ENCODE results near the gene GGA1.
A peak's percentile ranks its signal among the peaks of the same experiment; 100 is the strongest.

GGA1 gene, protein sequence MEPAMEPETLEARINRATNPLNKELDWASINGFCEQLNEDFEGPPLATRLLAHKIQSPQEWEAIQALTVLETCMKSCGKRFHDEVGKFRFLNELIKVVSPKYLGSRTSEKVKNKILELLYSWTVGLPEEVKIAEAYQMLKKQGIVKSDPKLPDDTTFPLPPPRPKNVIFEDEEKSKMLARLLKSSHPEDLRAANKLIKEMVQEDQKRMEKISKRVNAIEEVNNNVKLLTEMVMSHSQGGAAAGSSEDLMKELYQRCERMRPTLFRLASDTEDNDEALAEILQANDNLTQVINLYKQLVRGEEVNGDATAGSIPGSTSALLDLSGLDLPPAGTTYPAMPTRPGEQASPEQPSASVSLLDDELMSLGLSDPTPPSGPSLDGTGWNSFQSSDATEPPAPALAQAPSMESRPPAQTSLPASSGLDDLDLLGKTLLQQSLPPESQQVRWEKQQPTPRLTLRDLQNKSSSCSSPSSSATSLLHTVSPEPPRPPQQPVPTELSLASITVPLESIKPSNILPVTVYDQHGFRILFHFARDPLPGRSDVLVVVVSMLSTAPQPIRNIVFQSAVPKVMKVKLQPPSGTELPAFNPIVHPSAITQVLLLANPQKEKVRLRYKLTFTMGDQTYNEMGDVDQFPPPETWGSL

DNA sequence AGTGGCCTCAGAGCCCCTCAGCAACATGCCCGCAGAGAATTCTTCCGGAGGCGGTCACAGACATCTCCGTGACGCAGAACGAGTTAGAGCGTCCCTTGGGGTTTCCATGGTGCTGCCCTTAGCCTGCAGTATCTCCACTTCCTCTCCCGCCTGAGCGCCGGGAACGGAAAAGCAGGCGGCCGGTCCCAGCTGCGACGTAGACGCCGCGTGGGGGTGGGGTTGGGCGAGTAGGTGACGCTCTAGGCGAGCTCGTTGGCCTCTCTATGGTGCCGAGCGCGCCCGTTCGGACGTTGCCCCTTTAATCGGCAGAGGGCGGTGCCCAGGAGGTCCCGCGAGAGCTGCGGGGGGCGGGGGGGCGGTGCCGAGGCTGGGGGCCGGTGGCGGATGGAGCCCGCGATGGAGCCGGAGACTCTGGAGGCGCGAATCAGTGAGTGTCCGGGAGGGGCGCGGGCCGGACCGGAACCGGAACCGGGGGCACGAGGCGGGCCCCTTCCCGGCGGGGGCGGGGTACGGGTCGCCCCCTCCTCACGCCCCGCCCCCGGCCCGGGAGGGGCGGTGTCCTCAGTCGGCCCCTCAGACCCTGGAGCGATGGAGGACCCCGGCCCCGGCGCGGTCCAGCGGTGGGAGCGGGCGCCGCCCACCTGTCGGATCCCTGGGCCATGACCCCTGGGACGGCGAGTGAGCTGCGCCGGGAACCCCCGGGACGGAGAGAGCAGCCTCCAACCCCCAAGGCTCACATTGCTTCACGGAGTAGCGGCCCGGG, at the start of gene GGA1:
GGA1 (plus strand) TSS at position 358 of the 763 bp plus-strand sequence; CDS start at position 385, 27 bp downstream.
- peak; percentile 94 for DNase-seq

DNA sequence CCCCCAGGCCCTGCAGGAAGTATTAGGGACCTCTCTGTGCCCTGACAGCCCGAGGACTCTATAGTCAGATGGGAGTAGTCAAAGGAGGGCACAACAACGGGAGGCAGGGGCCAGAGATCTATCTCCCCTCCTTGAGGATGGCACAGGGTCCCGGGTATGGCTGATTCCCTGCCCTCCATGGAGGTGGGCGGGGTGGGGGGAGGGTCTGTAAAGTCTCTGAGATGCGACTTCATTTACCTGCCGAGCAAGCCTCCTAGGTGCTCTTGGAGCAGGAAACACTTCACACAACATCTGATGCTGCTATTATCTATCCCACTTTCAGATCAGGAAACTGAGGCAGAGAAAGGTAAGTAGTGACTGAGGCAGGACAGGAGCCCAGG, 49.1 kb upstream of the GGA1 start:
- DNase-seq, result no peak

DNA sequence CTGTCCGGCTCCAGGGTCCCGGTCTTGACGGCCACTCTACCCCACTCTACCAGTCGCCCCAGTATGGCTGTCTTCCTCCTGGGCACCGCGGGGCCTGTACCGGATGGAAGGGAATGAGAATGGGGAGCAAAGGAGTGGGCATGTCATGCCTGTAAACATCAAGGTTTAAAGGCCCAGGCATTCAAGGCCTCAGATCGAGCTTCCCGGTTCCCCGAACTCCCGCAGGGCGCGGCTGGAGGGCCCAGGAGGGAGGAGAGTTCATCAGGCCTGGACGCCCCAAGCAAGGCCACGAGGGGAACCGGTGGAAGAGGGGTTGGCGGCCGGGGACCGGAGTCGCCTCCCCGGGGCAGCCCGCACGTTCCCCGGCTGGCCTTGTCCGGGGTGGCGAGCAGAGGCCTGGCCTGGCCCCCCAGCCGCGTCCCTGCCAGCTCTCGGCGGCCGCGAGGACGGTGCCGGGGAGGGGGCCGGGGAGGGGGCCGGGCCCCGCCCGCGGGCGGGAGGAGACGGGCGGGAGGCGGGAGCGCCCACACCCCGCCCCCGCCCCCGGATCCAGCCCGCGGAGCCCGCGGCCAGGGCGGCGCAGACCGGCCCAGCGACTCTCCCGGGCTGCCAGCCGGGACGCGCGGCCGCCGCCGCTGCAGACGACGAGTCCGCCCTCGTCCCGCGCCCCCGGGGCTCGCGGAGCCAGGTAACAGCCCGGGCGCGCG, 48.6 kb upstream of the GGA1 start, which contains the start of gene CDC42EP1:
CDC42EP1 (plus strand) TSS at position 580 of the 707 bp plus-strand sequence. CDS start 5,870 bp downstream, outside the sequence.
- no peak for DNase-seq

DNA sequence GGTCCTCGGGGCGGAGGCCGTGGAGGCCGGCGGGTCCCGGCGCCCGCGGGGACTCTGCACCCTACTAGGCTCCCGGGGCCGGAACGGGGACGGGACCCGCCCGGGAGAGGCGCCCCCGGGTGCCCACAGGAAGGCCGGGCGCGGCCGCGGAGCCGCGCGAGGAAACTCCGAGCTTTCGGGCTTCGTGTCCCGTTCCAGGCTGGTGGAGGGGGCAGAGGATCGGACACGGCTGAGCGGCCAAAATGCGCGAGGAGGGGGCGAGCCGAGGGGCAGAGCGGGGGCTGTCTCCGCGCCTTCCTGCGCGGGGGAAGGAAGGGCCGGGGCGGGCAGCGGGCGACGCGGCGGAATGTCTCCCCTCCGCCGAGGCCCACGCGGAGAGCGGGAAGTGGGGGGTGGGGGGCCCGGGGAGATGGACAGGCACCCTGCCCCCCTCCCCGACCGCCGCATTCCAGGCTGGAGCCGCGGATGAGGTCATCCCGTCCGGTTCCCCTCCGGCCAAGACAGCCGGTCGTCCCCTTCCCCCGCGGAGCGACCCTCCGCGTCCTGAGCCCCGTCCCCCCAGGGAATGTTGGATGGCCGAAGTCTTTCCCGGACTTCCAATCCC, 47.9 kb upstream of the GGA1 start:
- no peak for DNase-seq

DNA sequence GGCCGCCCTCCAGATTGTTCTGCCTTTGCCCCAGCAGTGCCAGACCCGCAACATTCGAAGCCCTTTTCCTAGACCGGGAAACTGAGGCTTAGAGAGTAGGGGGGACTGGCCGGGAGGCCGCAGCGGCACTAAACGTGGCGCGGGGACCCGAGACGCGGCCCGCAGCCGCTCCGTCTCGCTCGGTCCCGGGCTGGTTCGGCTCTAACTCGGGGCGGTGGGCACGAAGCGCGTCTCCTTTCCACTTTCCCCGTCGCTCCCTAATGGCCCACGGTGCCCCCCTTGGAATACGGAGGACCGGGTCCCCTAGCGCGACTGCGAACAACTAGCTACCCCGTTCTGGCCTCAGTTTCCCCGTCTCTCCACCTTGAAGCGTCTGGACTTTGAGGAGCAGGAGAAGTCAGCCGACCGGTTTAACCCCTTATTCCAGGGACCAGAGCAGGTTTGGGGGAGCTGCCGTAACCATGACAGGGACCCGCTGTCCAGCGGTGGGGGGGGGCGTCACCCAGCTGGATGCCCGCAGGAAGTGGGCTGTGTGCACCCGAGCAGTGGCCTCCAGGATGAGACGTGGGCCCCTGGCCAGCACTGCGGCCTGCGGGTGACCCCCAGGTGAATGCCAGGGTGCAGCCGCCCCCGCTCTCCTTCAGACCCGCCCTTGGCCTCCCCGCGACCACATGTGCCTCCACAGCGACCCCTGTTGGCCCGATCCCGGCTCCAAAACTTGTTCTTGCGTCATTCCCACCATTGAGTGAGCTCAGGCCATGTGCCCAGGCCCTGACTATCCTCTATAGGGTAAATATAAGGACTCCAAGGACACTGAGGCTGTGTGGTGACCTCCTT, 47.2 kb upstream of the GGA1 start:
- no peak for DNase-seq

DNA sequence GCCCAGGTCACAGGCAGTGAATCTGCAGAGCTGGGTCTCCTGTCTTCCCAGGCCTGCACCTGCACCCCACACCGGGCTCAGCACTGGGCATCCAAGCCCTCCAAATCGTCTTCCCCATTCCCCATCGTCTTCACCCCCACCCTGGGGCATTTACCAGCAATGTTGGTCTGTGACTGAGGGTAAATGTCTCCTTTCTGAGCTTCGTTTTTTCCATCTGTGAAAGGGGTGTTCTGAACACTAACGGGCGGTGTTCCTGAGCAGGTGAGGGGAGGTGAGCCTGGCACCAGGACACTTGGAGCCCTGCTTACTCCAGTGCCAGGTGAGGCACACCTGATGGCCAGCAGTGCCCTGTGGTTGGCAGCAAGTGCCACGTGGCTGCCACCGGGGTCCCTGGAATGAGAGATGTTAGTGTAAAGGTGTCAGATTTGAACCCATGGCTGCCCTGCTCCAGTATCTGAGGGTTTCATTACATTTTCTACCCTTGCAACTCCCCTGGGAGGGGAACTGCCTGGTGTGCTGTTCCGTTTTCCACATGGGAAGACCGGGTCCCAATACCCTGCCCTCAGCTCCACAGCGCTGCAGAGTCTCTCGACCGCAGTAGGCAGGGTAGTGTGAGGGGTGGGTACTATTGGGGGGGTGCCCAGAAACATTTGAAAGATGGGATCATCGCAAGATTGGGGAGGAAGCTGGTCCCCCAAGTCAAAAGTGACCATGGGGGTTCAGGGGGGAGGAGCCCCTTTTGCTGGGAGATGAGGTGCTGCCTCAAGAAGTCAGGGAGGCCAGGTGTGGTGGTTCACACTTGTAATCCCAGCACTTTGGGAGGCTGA, 46.4 kb upstream of the GGA1 start:
- DNase-seq, result no peak

DNA sequence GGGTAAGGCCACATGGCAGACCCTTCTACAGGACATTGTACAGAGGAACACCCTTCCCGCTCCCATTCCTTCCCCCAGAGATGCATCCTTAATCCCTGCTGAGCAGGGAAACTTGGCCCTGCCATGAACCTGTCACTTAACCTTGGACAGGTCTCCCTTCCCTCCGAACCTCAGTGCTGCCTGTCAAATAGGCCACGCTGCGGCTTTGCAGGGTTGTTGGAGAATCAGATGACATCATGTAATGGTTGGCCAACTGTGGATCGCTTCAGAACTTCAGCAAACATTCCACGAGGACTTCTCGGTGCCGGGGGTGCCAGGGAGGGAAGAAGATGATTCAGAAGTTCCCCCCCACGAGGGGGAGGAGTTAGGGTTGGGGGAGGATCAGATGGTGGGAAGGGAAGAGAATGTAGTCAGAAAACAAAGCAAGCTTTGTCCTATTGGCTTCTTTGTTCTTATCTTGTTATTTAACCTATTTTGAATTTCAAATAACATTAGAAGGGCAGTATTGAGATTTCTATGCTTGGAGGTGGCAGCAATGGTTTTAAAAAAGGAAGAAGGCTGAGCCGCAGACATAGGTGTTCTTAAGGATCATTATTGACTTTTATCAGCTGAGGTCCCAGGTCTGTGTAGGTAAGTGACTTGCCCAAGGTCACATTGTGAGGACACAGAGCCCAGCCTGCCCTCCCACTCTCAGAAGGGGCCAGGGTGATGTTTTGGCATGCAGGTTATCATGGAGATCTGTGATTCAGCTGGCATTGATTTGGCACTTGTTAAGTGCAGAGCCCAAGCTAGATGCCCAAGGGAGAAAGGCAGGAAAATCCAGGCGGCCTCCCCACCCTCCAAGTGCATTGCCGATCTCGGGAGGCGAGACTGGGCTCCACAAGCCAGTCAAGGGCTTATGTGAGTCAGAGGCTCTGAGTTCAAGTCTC, 45.2 kb upstream of the GGA1 start:
- no peak for DNase-seq

DNA sequence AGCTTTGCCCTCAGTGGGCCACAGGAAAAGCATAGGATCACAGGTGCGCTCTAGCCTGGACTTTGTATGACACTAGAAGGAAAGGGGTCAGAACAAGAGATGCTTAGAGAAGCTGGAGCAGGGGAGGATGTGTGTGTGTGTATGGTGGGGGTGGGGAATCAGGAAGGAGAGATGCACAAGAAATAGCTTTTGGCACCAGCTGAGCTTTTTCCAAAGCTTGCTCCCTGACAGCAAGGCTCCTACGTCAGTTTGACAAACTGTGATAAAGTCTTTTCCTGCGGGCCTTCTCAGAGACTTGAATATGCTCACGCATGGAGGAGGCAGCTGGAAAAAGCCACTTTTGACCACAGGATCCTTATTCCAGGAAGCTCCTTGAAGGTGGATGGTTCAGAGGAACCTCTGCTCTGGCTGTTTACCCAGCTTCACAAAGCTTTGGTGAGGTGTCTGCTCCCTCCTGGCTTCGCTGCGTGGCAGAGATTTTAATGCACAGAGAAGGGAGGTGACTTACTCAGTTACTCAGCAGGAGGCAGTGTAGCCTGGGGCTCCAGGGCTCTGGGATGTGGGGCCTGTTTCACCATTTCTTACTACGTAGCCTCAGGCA, 44.4 kb upstream of the GGA1 start:
- no peak for DNase-seq

DNA sequence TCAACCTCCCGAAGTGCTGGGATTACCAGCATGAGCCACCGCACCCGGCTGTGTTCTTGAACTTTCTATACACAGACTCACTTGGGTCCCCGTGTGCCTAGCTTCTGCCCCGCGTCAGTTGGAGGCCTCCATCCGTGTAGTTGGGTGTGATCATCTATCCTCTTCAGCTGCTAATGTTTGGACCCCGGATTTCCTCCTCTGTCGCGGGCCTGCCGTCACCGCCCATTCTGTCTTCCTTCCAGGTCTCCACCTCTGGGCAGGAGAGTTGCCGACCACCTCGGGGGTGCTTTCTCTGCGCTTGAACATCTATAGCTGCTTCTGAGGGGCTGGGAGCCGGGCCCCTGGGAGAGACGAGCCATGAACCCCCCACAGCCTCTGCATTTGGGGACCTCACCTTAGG, 42.8 kb upstream of the GGA1 start:
- no peak for DNase-seq

DNA sequence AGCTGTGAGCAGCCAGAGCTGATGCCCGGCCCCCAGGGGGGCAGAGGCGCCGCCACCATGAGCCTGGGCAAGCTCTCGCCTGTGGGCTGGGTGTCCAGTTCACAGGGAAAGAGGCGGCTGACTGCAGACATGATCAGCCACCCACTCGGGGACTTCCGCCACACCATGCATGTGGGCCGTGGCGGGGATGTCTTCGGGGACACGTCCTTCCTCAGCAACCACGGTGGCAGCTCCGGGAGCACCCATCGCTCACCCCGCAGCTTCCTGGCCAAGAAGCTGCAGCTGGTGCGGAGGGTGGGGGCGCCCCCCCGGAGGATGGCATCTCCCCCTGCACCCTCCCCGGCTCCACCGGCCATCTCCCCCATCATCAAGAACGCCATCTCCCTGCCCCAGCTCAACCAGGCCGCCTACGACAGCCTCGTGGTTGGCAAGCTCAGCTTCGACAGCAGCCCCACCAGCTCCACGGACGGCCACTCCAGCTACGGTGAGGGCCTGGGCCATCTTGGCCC, 42.3 kb upstream of the GGA1 start:
- DNase-seq, result no peak

DNA sequence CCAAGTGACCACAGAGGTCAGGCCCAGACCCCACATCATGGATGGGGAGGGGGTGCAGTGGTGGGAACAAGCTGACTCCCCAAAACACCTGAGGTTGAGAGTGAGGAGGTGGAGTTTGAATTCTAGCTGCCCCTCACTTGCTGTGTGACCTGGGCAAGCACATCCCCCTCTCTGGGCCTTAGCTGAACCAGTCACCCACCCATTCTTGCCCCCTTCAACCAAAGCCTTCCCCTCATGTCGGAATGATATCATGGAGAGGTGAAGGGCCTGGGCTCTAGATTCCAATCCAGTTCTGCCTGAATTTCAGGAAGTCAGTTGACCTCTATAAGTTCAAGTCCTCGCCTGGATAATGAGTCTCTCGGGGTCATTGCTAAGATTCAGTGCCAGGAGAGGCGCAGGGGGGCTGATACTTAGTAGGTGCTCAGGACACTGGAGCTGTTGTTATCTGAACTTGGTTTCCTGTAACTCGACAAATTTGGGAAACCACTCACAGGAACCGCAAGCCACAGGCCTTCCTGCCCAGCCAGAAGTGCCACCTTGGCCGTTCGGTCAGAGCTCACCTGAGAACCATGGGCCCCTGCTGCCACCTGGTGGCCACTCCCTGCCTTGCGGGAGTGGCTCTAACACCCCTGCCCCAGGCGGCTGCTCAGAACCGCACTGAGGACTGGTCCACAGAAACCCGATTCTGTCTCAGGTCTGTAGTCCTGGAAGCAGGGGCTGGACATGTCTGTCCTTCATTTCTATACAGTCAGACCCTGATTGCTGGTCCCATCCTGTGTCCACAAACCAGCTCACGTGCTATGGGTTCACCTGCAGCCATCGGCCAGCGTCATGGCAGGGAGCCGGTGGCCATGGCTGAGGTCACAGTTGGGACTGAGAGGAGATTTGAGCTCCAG, 41.5 kb upstream of the GGA1 start:
- DNase-seq, result no peak

DNA sequence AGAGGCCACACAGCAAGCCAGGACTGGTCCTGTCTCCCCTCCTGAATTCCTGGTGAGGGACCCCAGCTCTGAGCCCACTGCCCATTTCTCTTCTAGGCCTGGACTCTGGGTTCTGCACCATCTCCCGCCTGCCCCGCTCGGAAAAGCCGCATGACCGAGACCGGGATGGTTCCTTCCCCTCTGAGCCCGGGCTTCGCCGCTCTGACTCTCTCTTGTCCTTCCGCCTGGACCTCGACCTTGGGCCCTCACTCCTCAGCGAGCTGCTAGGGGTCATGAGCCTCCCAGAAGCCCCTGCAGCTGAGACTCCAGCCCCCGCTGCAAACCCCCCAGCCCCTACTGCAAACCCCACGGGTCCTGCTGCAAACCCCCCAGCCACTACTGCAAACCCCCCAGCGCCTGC, 40.6 kb upstream of the GGA1 start:
- no peak for DNase-seq

DNA sequence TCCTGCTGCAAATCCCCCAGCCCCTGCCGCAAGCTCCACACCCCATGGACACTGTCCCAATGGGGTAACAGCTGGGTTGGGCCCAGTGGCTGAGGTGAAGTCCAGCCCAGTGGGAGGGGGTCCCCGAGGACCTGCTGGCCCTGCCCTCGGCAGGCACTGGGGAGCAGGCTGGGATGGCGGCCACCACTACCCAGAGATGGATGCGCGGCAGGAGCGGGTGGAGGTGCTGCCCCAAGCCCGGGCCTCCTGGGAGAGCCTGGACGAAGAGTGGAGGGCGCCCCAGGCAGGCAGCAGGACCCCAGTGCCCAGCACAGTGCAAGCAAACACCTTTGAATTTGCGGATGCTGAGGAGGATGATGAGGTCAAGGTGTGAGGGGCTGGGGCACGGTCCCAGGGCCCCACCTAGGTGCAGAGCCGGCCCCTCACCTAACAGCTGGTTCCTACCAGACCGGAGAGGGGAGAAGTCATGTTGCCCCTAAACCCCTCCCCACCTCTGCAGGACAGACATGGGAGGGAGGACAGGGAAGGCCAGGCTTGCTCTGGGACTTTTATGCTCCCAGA, 40.1 kb upstream of the GGA1 start:
- no peak for DNase-seq

DNA sequence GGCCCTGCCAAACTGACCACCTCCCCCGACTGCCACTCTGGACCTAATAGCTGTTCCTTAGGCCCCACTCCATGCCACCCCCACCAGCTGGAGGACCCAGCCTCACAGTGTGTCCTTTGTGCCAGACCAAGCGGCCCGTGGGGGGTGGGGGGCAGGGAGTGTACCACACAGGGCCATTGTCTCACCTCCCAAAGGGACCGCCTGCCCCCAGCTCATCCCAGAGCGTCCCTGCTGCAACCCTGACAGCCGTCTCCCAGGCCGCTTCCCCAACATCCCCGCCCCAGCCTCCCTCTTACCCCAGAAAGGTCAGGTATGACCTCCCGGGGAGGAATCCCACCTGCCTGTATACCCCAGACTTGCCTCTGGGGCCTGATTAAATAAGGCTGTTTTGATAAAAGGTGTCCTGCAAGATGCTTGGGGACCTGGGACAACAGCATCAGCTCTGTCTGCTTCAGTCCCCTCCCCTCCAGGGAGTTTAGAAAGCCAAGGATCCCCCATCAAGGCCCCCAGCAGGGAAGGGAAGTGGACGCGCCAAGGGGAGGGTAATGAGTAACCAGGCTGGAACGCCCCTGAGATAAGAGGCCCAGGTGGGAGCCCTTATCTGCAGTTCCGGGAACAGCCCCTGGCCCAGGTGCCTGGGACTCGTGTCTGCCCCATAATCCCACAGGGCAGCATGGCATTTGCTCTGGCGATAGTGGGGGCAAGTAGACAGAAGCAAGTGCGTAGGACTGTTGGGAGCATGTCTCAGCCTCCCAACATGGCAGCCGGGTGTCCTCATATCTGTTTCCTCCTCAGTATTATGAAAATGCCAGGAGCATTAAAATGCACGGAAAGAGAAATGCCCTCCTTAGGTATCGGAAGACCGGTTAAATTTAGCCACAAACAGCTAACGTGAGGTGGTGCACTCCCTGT, 39.4 kb upstream of the GGA1 start:
- no peak for DNase-seq

DNA sequence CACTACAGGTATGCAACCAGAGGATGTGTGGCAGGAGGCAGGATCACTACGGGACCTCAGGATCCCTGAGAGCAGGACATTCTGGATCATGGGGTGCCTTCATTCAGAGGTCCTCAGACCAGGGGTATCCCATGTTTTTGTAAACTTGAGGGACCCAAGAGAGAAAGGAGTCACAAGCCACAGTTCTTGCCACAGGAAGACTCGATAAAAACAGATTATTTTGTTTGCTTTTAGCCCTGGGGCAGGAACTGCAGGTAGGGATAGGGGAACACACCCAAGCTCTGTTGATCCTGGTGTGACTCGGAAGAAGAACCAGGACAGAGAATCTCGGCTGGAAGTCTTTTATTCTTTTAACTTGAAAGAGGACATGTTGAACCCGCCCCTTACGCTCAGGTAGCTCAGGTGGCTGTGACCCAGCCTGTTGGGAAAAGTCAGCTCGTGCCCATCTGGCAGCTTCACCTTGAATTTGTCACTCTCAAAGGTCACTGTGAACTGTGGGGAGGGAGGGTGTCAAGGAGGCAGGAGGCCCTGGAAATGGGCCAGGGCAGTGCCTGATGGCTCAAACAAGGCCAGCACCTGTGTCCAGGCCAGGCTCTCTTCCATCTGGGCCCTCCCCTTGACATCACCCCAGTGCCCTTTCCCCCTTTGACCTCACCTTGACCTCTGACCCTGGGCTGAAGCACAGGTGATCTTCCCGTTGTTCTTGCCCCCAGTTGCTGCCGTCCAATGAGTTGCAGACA, 38.5 kb upstream of the GGA1 start:
- DNase-seq, result no peak

DNA sequence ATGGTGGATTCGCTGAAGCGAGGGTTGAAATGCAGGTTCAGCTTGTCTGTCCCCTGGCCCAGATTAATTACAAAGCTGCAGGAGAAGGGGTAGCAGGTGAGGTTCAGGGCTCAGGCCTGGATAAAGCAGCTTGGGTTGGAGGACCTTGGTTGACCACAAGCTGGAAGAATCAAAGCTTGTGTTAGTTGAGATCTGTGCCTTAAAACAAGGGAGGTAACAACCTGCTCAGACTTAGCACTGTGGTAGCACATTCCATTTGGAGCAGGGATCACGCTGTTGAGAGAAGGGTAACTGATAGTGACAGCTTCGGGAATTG, 38.0 kb upstream of the GGA1 start:
- DNase-seq, result no peak

All from NCI-H2107 (cell line).